Ishikawa (cell line): ENCODE data around the gene GPR35.

Source experiments
- CEBPB ChIP-seq: IDR thresholded peaks from 2 replicates; pipeline ENCODE4 v1.6.1; 2012
- CREB1 ChIP-seq: IDR thresholded peaks from 2 replicates; pipeline ENCODE4 v1.6.1; 2012; ENCODE audit warnings: low read depth
- EGR1 ChIP-seq: IDR thresholded peaks from 2 replicates; pipeline ENCODE4 v1.6.1; 2012
- EP300 ChIP-seq: IDR thresholded peaks from 2 replicates; pipeline ENCODE4 v1.6.1; 2012; ENCODE audit warnings: borderline replicate concordance
- FOXM1 ChIP-seq: IDR thresholded peaks from 2 replicates; pipeline ENCODE4 v1.6.1; 2012; ENCODE audit warnings: low read depth, borderline replicate concordance
- MAX ChIP-seq: IDR thresholded peaks from 2 replicates; pipeline ENCODE4 v1.6.1; 2012
- NFIC ChIP-seq: IDR thresholded peaks from 2 replicates; pipeline ENCODE4 v1.6.1; 2012
- RAD21 ChIP-seq: IDR thresholded peaks from 2 replicates; pipeline ENCODE4 v1.6.1; 2012; ENCODE audit warnings: low read depth
- REST ChIP-seq: IDR thresholded peaks from 2 replicates; pipeline ENCODE4 v1.6.1; 2012; ENCODE audit warnings: low read depth, mild to moderate bottlenecking
- TCF12 ChIP-seq: IDR thresholded peaks from 2 replicates; pipeline ENCODE4 v1.6.1; 2012; ENCODE audit warnings: low read depth
- TEAD4 ChIP-seq: IDR thresholded peaks from 2 replicates; pipeline ENCODE4 v1.6.1; 2012
- USF1 ChIP-seq: IDR thresholded peaks from 2 replicates; pipeline ENCODE4 v1.6.1; 2012
- YY1 ChIP-seq: IDR thresholded peaks from 2 replicates; pipeline ENCODE4 v1.6.1; 2012; ENCODE audit warnings: low read depth
- ZBTB7A ChIP-seq: IDR thresholded peaks from 2 replicates; pipeline ENCODE4 v1.6.1; 2012; ENCODE audit warnings: low read depth

GPR35 gene

GRCh38 chr2:240640939-240641338 lies 15.7 kb downstream of the GPR35 start:
- TF ChIP-seq RAD21 (peak; percentile 62), ZBTB7A (no peak), USF1 (no peak), YY1 (no peak), FOXM1 (no peak), TEAD4 (no peak), CREB1 (no peak), CEBPB (no peak)

- TF ChIP-seq NFIC (no peak), EP300 (no peak), TEAD4 (no peak), CREB1 (no peak), CEBPB (no peak)
Measured at GRCh38 chr2:240642061-240642805, 17.0 kb downstream of the GPR35 start.

- TF ChIP-seq ZBTB7A: no peak
- TF ChIP-seq REST: no peak
- TF ChIP-seq USF1: no peak
- TF ChIP-seq FOXM1: no peak
- TF ChIP-seq MAX: no peak
- TF ChIP-seq TCF12: no peak
- TF ChIP-seq NFIC: no peak
- no peak for TF ChIP-seq TEAD4
Measured at GRCh38 chr2:240642806-240643092, 17.5 kb downstream of the GPR35 start.

- no peak for TF ChIP-seq ZBTB7A
Measured at GRCh38 chr2:240643093-240643810, 18.0 kb downstream of the GPR35 start.

- TF ChIP-seq EGR1 (no peak), CREB1 (no peak), YY1 (no peak), REST (no peak), FOXM1 (no peak), TEAD4 (no peak), TCF12 (no peak), CEBPB (no peak), ZBTB7A (no peak), EP300 (no peak), RAD21 (no peak)
Measured at GRCh38 chr2:240643811-240644150, 18.5 kb downstream of the GPR35 start.

- TF ChIP-seq EP300 (no peak), USF1 (no peak), CEBPB (no peak), RAD21 (no peak), REST (no peak), YY1 (no peak), TCF12 (no peak), EGR1 (no peak)
Measured at GRCh38 chr2:240644171-240644651, 18.9 kb downstream of the GPR35 start.
